Breast epithelium (tissue), 4 donors: ENCODE results near the gene SP110. TPM values are rescaled to one million over a fixed set of nuclear protein-coding genes. Genes with fewer than 3 reads are reported as not detected.

Source experiments
- DNase-seq, 2 donors: peaks; one replicate each; pipeline ENCODE4 v3.0.0-alpha.2; 2019; ENCODE audit warnings: low spot score in 2 of 2
- H3K27ac ChIP-seq, 2 donors: fragments of 200-600 bp; sonication (generic) in 1 of 2; one replicate each; pipeline ENCODE4 v1.5.1; 2016 to 2019; ENCODE audit warnings: mild to moderate bottlenecking in 1 of 2
- H3K27me3 ChIP-seq, 2 donors: fragments of 200-600 bp; sonication (generic) in 1 of 2; one replicate each; pipeline versions ENCODE4 v1.5.1 to v1.6.0; 2017 to 2019; ENCODE audit warnings: control low read depth in 1 of 2, mild to moderate bottlenecking in 1 of 2
- H3K36me3 ChIP-seq: fragments of 200-600 bp; one replicate; pipeline ENCODE4 v1.5.1; 2019
- H3K4me1 ChIP-seq, 2 donors: fragments of 200-600 bp; sonication (generic); one replicate each; pipeline ENCODE4 v1.5.1; 2016 to 2019; ENCODE audit warnings: control low read depth in 1 of 2
- H3K4me3 ChIP-seq, 3 donors: fragments of 200-600 bp; sonication (generic); 1 replicate in 2 of 3; 2 replicates in 1 of 3; pipeline ENCODE4 v1.5.1; 2016 to 2019; ENCODE audit warnings: mild to moderate bottlenecking in 3 of 3, moderate library complexity in 2 of 3
- H3K9me3 ChIP-seq, 2 donors: fragments of 200-600 bp; sonication (generic) in 1 of 2; one replicate each; pipeline ENCODE4 v1.5.1; 2016 to 2019; ENCODE audit warnings: control low read depth in 1 of 2
- POLR2A ChIP-seq: fragments of 450-650 bp; IDR thresholded peaks from one replicate; pipeline ENCODE4 v1.6.1; 2016; ENCODE audit warnings: antibody characterized with exemption, mild to moderate bottlenecking, moderate library complexity
- POLR2AphosphoS5 ChIP-seq, 3 donors: sonication (generic); formaldehyde crosslinking; IDR thresholded peaks; one replicate each; pipeline ENCODE4 v1.6.1; 2017; ENCODE audit warnings: antibody characterized with exemption in 3 of 3
- intact Hi-C: fragments of 100-400 bp; cut with DNase I; formaldehyde crosslinking; loops from one replicate; pipeline ENCODE4 v1.15.1; 2023; ENCODE audit warnings: low total_unique reads
- total RNA-seq, 3 donors: library from RNA; depleted of rRNA; stranded (reverse); fragments of >200 nt; gene quantifications; one replicate each; pipeline ENCODE4 v1.1.0, GENCODE V29; 2016
- TF ChIP-seq, protein P1 (sequence below), 3 donors: fragments of 450-650 bp; IDR thresholded peaks; one replicate each; pipeline ENCODE4 v1.5.1; 2016 to 2017; ENCODE audit warnings: antibody characterized with exemption in 3 of 3, mild to moderate bottlenecking in 3 of 3, moderate library complexity in 3 of 3

The SP110 gene
- total RNA-seq, 3 donors from 2014 or later = 18.2 to 39.0 (median 36.9) TPM

DNA sequence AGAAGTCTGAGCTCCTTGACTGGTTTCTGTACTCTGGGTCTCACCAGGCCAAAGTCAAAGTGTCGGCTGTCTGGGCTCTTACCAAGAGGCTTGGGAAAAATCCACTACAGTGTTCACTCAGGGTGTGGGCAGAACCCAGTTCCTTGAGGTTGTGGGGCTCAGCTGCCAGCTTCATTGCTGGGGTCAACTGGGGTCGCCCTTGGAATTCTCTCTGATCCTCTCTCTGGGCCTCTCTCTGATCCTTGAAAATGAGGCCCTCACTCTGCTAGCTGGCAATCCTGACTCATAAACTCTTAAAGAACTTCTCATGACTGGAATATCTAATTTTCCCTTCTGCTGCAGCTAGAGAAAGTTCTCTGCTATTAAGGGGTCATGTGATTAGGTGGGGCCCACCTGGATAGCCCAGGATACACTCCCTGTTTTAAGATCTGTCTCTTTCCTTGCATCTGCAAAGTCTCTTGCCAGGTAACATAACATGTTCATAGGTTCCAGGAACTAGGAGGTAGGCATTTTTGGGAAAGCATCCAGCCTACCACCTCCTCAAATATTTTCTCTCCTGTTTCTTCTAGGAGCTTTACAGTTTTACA, 66.3 kb downstream of the SP110 start:
- no peak for DNase-seq
- no peaks in the 10 kb centered on the region for H3K36me3 ChIP-seq
- no peaks in the 10 kb centered on the region for H3K4me1 ChIP-seq
- H3K27me3 ChIP-seq = no peaks in the 10 kb centered on the region
- TF ChIP-seq POLR2AphosphoS5 (IDR thresholded peaks at IDR 0.05) = no peak
- TF ChIP-seq, protein P1, sequence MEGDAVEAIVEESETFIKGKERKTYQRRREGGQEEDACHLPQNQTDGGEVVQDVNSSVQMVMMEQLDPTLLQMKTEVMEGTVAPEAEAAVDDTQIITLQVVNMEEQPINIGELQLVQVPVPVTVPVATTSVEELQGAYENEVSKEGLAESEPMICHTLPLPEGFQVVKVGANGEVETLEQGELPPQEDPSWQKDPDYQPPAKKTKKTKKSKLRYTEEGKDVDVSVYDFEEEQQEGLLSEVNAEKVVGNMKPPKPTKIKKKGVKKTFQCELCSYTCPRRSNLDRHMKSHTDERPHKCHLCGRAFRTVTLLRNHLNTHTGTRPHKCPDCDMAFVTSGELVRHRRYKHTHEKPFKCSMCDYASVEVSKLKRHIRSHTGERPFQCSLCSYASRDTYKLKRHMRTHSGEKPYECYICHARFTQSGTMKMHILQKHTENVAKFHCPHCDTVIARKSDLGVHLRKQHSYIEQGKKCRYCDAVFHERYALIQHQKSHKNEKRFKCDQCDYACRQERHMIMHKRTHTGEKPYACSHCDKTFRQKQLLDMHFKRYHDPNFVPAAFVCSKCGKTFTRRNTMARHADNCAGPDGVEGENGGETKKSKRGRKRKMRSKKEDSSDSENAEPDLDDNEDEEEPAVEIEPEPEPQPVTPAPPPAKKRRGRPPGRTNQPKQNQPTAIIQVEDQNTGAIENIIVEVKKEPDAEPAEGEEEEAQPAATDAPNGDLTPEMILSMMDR (IDR thresholded peaks at IDR 0.05) = no peak
- no peak for TF ChIP-seq POLR2A
- H3K27ac ChIP-seq = peak overlapping the region in 1 of 2 donors; percentile 58
- no peaks in the 10 kb centered on the region for H3K9me3 ChIP-seq
- intact Hi-C loops = no loop called here
- H3K4me3 ChIP-seq = no peak overlapping the region

- H3K27ac ChIP-seq = no peak overlapping the region
- no peak for DNase-seq
- H3K9me3 ChIP-seq = no peaks in the 10 kb centered on the region
- no peak overlapping the region for H3K4me3 ChIP-seq
- intact Hi-C loops = no loop called here
- TF ChIP-seq POLR2AphosphoS5 (IDR thresholded peaks at IDR 0.05) (no peak), POLR2A (no peak)
- TF ChIP-seq, protein P1 (IDR thresholded peaks at IDR 0.05) = no peak
- no peaks in the 10 kb centered on the region for H3K4me1 ChIP-seq
- H3K27me3 ChIP-seq = no peaks in the 10 kb centered on the region
- no peaks in the 10 kb centered on the region for H3K36me3 ChIP-seq
Observed at GRCh38 chr2:230152334-230152733, 67.5 kb downstream of the SP110 start.

- no peak for TF ChIP-seq POLR2AphosphoS5 (IDR thresholded peaks at IDR 0.05)
- no peak for TF ChIP-seq POLR2A
- TF ChIP-seq, protein P1 (IDR thresholded peaks at IDR 0.05) = no peak
- no peaks in the 10 kb centered on the region for H3K4me1 ChIP-seq
- no peak overlapping the region for H3K27ac ChIP-seq
- no peaks in the 10 kb centered on the region for H3K27me3 ChIP-seq
- no peaks in the 10 kb centered on the region for H3K36me3 ChIP-seq
- no peaks in the 10 kb centered on the region for H3K9me3 ChIP-seq
- DNase-seq = no peak
- intact Hi-C loops = no loop called here
- H3K4me3 ChIP-seq = no peak overlapping the region
Observed at GRCh38 chr2:230144355-230144754, 75.4 kb downstream of the SP110 start.

DNA sequence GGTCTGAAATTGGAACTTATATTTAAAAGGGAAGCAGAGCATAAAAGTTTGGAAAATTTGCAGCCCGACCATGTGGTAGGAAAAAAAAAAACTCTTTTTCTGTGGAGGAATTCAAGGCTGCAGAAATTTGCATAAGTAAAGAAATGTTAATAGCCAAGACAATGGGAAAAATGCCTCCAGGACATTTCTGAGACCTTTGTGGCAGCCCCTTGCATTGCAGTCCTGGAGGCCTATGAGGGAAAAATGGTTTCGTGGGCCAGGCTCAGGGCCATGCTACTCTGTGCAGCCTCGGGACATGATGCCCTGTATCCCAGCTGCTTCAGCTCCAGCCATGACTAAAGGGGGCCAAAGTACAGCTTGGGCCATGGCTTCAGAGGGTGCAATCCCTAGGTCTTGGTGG, 79.1 kb downstream of the SP110 start:
- TF ChIP-seq, protein P1 (IDR thresholded peaks at IDR 0.05) = no peak
- TF ChIP-seq POLR2AphosphoS5 (IDR thresholded peaks at IDR 0.05) (no peak), POLR2A (no peak)
- H3K9me3 ChIP-seq = no peaks in the 10 kb centered on the region
- intact Hi-C loops = no loop called here
- no peak overlapping the region for H3K27ac ChIP-seq
- H3K27me3 ChIP-seq = no peaks in the 10 kb centered on the region
- H3K4me3 ChIP-seq = no peak overlapping the region
- H3K4me1 ChIP-seq = no peaks in the 10 kb centered on the region
- DNase-seq = no peak
- H3K36me3 ChIP-seq = no peaks in the 10 kb centered on the region

- no peak overlapping the region for H3K4me3 ChIP-seq
- intact Hi-C loops = no loop called here
- DNase-seq = no peak
- H3K9me3 ChIP-seq = peaks cover 0 to 9% of the 10 kb centered on the region in 2 donors
- no peak overlapping the region for H3K27ac ChIP-seq
- no peaks in the 10 kb centered on the region for H3K4me1 ChIP-seq
- TF ChIP-seq POLR2A (no peak), POLR2AphosphoS5 (IDR thresholded peaks at IDR 0.05) (no peak)
- TF ChIP-seq, protein P1 (IDR thresholded peaks at IDR 0.05) = no peak
- H3K36me3 ChIP-seq = no peaks in the 10 kb centered on the region
- no peaks in the 10 kb centered on the region for H3K27me3 ChIP-seq
Observed at GRCh38 chr2:230137902-230138539, 81.8 kb downstream of the SP110 start.
